HepG2 (cell line): ENCODE measurements around the gene FIBIN. TPM values are rescaled to one million over a fixed set of nuclear protein-coding genes. Genes with fewer than 3 reads are reported as not detected.

Experiments used
- ATAC-seq: fragments of 200-7000 bp; cut with Tn5 transposase; 3 replicates; pipeline ENCODE4 v1.9.1; 2020; ENCODE audit warnings: mild to moderate bottlenecking, moderate library complexity
- BruUV-seq: library from RNA; stranded (reverse); fragments of 400-500 nt; replicated peaks from 2 replicates; lab custom pipeline; 2021; lab: Mats Ljungman, UMichigan
- CTCF ChIA-PET: fragments of 300-600 bp; formaldehyde crosslinking; extraction: SDS; loops from one replicate; lab custom pipeline; 2021; ENCODE audit warnings: low total read pairs, inconsistent platforms, low intra/inter-chr PET ratio; lab: Yijun Ruan, JAX
- POLR2A ChIA-PET: fragments of 350-600 bp; sonication (Branson Sonifier 250); formaldehyde crosslinking; loops from one replicate; lab custom pipeline; 2020; ENCODE audit warnings: antibody characterized with exemption, inconsistent platforms; lab: Yijun Ruan, JAX
- DNase-seq: peaks from one replicate; pipeline ENCODE4 v3.0.0-alpha.2; 2015; ENCODE audit warnings: low spot score
- FAIRE-seq: peaks from 3 replicates; lab custom pipeline; 2011; peaks lifted over from hg19 to GRCh38; lab: Jason Lieb, UNC
- H2AFZ ChIP-seq: one replicate; pipeline ENCODE4 v1.6.1; 2011; ENCODE audit warnings: low read length, inconsistent platforms
- H3K27ac ChIP-seq: fragments of 300-600 bp; 3 replicates; pipeline ENCODE4 v1.8.0; 2011; ENCODE audit warnings: mixed run types, mild to moderate bottlenecking, mixed read lengths, low read length, inconsistent platforms; ENCODE audit not compliant: insufficient read depth; ENCODE audit errors: extremely low read length
- H3K27me3 ChIP-seq, 2 experiments: fragments of 200-600 bp in 1 of 2; 2 replicates in 1 of 2; 3 replicates in 1 of 2; pipeline versions ENCODE4 v1.6.0 to v1.8.0; 2011; ENCODE audit warnings: low read length in 2 of 2, mild to moderate bottlenecking in 2 of 2, moderate library complexity in 2 of 2, inconsistent platforms in 1 of 2; ENCODE audit not compliant: insufficient read depth in 2 of 2, control insufficient read depth in 1 of 2
- H3K36me3 ChIP-seq, 2 experiments: fragments of 200-600 bp in 1 of 2; replicated peaks in 1 of 2; 2 replicates in 1 of 2; 3 replicates in 1 of 2; pipeline versions ENCODE4 v1.5.1 to v1.8.0; 2011; ENCODE audit warnings: low read length in 2 of 2, inconsistent platforms in 1 of 2; ENCODE audit not compliant: insufficient read depth in 2 of 2, control insufficient read depth in 1 of 2
- H3K4me1 ChIP-seq: 2 replicates; pipeline ENCODE4 v1.5.1; 2012; ENCODE audit warnings: low read length, inconsistent platforms; ENCODE audit not compliant: insufficient read depth
- H3K4me2 ChIP-seq: 2 replicates; pipeline ENCODE4 v1.6.0; 2011; ENCODE audit warnings: low read depth, low read length, inconsistent platforms
- H3K4me3 ChIP-seq, 3 experiments: fragments of 200-600 bp in 1 of 3; sonication (generic), shearing (Covaris generic) in 1 of 3; replicated peaks in 1 of 3; 2 replicates each; pipeline ENCODE4 v1.5.1; 2011 to 2016; ENCODE audit warnings: low read length in 3 of 3, inconsistent platforms in 2 of 3, low read depth in 2 of 3, mild to moderate bottlenecking in 2 of 3, control low read depth in 1 of 3, mixed read lengths in 1 of 3; ENCODE audit not compliant: insufficient read depth in 1 of 3
- H3K79me2 ChIP-seq: one replicate; pipeline ENCODE4 v1.6.1; 2011; ENCODE audit warnings: low read length, inconsistent platforms; ENCODE audit not compliant: insufficient read depth
- H3K9ac ChIP-seq: 2 replicates; pipeline ENCODE4 v1.6.0; 2011; ENCODE audit warnings: mild to moderate bottlenecking, low read depth, low read length, inconsistent platforms; ENCODE audit not compliant: insufficient read depth
- H3K9me3 ChIP-seq: 2 replicates; pipeline ENCODE4 v1.5.1; 2012; ENCODE audit warnings: mild to moderate bottlenecking, low read length
- H4K20me1 ChIP-seq: 2 replicates; pipeline ENCODE4 v1.6.0; 2011; ENCODE audit warnings: inconsistent platforms, mild to moderate bottlenecking, low read length, moderate library complexity; ENCODE audit not compliant: insufficient read depth
- KAT2B ChIP-seq: fragments of 150-350 bp; IDR thresholded peaks from 2 replicates; pipeline ENCODE4 v1.6.1; 2014; ENCODE audit warnings: low read depth, low read length, borderline replicate concordance
- RAD21 ChIP-seq: fragments of 450-650 bp; formaldehyde crosslinking; IDR thresholded peaks from 2 replicates; pipeline ENCODE4 v1.5.0; 2020; ENCODE audit warnings: mild to moderate bottlenecking
- TRIM24 ChIP-seq: sonication (generic); formaldehyde crosslinking; IDR thresholded peaks from 2 replicates; pipeline ENCODE4 v1.8.0; 2022; ENCODE audit warnings: mild to moderate bottlenecking, missing genetic modification reagents
- ZNF777 ChIP-seq: sonication (generic); formaldehyde crosslinking; IDR thresholded peaks from 2 replicates; pipeline ENCODE4 v1.4.0; 2020; ENCODE audit warnings: missing genetic modification reagents
- WGBS: methylation state at CpG from one replicate; pipeline ENCODE4 v1.1.6; 2017; ENCODE audit warnings: low lambda C conversion rate; 5-methylcytosine and 5-hydroxymethylcytosine counted together
- in situ Hi-C: cut with HindIII; loops from 2 replicates; pipeline ENCODE4 v1.10.0; 2017; ENCODE audit warnings: low pct_unique_long_range_greater_than_20kb; ENCODE audit not compliant: extremely low pct_ligation_motif_present
- intact Hi-C: fragments of 100-400 bp; cut with micrococcal nuclease; formaldehyde crosslinking; loops from one replicate; pipeline ENCODE4 v1.10.0; 2022; ENCODE audit not compliant: unreplicated experiment
- polyA plus RNA-seq, 8 experiments: library from polyadenylated mRNA; depleted of rRNA in 3 of 8; stranded (reverse) in 7 of 8; unstranded in 1 of 8; fragments of >200 nt; fragmentation: Illumina TruSeq in 4 of 8; extraction: Trizol in 4 of 8; gene quantifications; 2 replicates each; pipeline versions ENCODE4 v1.2.1 to v1.2.3, GENCODE V29; 2011 to 2016; ENCODE audit warnings: low read depth in 4 of 8, missing spikeins in 1 of 8, mixed read lengths in 1 of 8; ENCODE audit not compliant: insufficient read depth in 1 of 8
- total RNA-seq, 5 experiments: library from RNA; depleted of rRNA; stranded (reverse); fragments of >200 nt; fragmentation: Illumina TruSeq; extraction: Trizol; gene quantifications; 2 replicates each; pipeline ENCODE4 v1.2.3, GENCODE V29; 2016; ENCODE audit warnings: low read depth in 1 of 5
- TF ChIP-seq, protein P1 (sequence below): sonication (generic); formaldehyde crosslinking; IDR thresholded peaks from 2 replicates; pipeline ENCODE4 v1.4.0; 2020; ENCODE audit warnings: missing genetic modification reagents

The FIBIN gene
- total and polyA plus RNA-seq, 2 of the 13 experiments (the other 11 are each of a cell fraction or from before 2014, with no cell fraction given), result not detected

DNA sequence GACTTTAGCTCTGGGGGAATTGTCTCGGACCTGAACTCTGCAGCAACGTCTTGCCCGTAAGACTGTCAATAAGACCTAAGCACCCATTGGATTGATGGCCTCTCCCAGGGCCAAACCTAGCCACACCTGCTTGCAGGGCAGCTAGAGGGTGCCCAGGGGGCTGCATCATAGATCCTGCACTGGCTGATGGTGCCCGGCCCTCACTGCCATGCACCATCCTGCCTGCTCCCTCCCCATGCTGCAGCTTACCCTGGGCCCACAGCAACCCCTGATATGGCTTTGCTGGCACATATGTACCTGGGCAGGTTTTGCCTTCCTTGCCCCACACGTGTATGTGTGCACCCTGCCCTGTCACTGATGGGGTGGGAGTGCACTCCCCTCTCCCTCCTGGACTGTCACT, 37.8 kb downstream of the FIBIN start:
- no TSS peak for BruUV-seq
- FAIRE-seq, result no peak
- H2AFZ ChIP-seq, result no peak overlapping the region
- no peak overlapping the region for H3K27ac ChIP-seq
- no peaks in the 10 kb centered on the region for H3K9me3 ChIP-seq
- in situ Hi-C loops (no loop called here), intact Hi-C loops (no loop called here)
- no peaks in the 10 kb centered on the region for H3K79me2 ChIP-seq
- no peaks in the 10 kb centered on the region for H4K20me1 ChIP-seq
- no peak for TF ChIP-seq ZNF777
- TF ChIP-seq RAD21 (CRISPR knock-in tag), result no peak
- TF ChIP-seq, protein P1, sequence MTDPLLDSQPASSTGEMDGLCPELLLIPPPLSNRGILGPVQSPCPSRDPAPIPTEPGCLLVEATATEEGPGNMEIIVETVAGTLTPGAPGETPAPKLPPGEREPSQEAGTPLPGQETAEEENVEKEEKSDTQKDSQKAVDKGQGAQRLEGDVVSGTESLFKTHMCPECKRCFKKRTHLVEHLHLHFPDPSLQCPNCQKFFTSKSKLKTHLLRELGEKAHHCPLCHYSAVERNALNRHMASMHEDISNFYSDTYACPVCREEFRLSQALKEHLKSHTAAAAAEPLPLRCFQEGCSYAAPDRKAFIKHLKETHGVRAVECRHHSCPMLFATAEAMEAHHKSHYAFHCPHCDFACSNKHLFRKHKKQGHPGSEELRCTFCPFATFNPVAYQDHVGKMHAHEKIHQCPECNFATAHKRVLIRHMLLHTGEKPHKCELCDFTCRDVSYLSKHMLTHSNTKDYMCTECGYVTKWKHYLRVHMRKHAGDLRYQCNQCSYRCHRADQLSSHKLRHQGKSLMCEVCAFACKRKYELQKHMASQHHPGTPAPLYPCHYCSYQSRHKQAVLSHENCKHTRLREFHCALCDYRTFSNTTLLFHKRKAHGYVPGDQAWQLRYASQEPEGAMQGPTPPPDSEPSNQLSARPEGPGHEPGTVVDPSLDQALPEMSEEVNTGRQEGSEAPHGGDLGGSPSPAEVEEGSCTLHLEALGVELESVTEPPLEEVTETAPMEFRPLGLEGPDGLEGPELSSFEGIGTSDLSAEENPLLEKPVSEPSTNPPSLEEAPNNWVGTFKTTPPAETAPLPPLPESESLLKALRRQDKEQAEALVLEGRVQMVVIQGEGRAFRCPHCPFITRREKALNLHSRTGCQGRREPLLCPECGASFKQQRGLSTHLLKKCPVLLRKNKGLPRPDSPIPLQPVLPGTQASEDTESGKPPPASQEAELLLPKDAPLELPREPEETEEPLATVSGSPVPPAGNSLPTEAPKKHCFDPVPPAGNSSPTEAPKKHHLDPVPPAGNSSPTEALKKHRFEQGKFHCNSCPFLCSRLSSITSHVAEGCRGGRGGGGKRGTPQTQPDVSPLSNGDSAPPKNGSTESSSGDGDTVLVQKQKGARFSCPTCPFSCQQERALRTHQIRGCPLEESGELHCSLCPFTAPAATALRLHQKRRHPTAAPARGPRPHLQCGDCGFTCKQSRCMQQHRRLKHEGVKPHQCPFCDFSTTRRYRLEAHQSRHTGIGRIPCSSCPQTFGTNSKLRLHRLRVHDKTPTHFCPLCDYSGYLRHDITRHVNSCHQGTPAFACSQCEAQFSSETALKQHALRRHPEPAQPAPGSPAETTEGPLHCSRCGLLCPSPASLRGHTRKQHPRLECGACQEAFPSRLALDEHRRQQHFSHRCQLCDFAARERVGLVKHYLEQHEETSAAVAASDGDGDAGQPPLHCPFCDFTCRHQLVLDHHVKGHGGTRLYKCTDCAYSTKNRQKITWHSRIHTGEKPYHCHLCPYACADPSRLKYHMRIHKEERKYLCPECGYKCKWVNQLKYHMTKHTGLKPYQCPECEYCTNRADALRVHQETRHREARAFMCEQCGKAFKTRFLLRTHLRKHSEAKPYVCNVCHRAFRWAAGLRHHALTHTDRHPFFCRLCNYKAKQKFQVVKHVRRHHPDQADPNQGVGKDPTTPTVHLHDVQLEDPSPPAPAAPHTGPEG, result no peak
- no peak for TF ChIP-seq KAT2B
- no peak for TF ChIP-seq TRIM24 (CRISPR knock-in tag)
- no peak for ATAC-seq
- H3K4me1 ChIP-seq, result no peaks in the 10 kb centered on the region
- no peaks in the 10 kb centered on the region for H3K27me3 ChIP-seq
- H3K9ac ChIP-seq, result no peak overlapping the region
- POLR2A ChIA-PET, result no interaction called here
- no CpG with 5 or more reads among the region's 5 CpGs for WGBS
- no peak for DNase-seq
- H3K4me3 ChIP-seq, result no peak overlapping the region
- H3K36me3 ChIP-seq, result no peaks in the 10 kb centered on the region
- CTCF ChIA-PET, result no interaction called here
- no peak overlapping the region for H3K4me2 ChIP-seq
